ENCODE measurements around the gene FICD.
"Not testable (repeated sequence)": the region's sequence is repeated elsewhere in the genome, so short reads cannot be mapped to it uniquely, and the experiment has no call there.

FICD gene

DNA sequence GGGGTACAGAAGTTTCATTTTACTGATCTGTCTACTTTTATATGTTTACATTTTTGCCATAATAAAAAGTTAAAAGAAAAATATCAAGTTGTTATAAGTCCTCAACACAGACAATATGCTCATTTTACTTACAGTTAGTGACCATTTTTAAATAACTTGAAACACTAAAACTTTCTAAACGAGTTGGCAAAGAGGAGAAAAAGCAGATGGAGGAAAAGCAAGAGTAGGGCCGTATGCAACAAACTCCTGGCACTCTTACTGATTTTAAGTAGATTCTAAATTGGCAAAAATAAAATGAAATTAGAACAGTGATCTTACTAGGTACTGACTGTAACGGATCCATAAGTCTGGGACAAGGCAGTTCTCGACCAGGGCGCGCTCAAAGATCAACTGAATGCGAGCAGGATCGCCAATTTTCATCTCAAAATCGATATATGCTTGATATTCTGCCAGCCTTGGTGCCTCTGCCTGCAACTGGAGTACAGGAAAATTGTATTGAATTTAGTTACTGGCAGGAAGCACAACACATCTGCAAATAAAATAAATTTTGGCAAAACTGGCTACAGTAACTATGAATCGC lies 23.6 kb downstream of the FICD start:
- Mint-ChIP-seq H3K4me1 (peaks cover 16% of the 10 kb centered on the region), H3K27me3 (no peaks in the 10 kb centered on the region), H3K36me3 (ENCODE audit: low read depth) (peaks cover 68% of the 10 kb centered on the region), H3K9me3 (no peaks in the 10 kb centered on the region), H3K4me3 (no peak overlapping the region), H3K27ac (no peak overlapping the region)
- DNase-seq, result no peak
- no peak for ATAC-seq

DNA sequence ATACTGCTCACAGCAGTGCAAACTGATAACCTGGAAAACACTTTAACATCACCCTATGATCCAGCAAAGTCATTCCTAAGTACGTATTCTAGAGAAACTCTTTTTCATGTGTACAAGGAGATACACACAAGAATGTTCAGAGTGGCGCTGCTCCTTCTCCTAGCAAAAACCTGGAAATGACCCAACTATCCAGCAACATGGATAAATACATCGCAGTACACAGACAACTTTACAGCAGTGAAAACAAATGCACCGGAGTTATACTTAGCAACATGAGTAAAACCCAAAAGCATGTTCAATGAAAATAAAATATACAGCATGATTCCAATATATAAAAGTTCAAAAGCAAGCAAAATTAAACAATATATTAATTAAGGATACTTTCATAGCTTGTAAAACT lies 27.2 kb downstream of the FICD start:
- H3K27ac Mint-ChIP-seq, result no peak overlapping the region
- H3K9me3 Mint-ChIP-seq, result no peaks in the 10 kb centered on the region
- DNase-seq (no peak), ATAC-seq (no peak)
- peaks cover 64% of the 10 kb centered on the region for H3K36me3 Mint-ChIP-seq (ENCODE audit: low read depth)
- H3K27me3 Mint-ChIP-seq, result no peaks in the 10 kb centered on the region
- H3K4me3 Mint-ChIP-seq, result no peak overlapping the region
- H3K4me1 Mint-ChIP-seq, result peaks cover 16% of the 10 kb centered on the region

DNA sequence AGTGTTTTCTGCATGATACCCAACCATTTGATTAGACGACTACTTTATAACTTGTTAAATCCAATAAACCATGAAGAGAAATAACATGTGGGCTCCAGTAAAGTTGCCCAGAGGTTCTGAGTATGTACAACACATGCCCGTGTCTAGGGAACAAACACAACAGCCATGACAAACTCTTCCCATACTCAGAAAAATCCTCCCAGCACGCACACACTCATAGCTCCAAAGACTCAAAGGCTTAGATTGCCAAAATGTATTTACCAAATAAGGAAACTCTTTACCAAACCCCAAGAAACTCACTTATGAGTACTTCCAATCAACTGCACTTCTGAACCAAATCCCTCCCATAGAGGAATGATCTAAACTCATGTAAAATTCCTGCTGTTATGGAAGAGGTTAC lies 28.6 kb downstream of the FICD start:
- Mint-ChIP-seq H3K27me3 (no peaks in the 10 kb centered on the region), H3K27ac (no peak overlapping the region), H3K36me3 (ENCODE audit: low read depth) (peaks cover 61% of the 10 kb centered on the region), H3K9me3 (no peaks in the 10 kb centered on the region), H3K4me1 (peaks cover 16% of the 10 kb centered on the region), H3K4me3 (no peak overlapping the region)
- DNase-seq (no peak), ATAC-seq (no peak)

DNA sequence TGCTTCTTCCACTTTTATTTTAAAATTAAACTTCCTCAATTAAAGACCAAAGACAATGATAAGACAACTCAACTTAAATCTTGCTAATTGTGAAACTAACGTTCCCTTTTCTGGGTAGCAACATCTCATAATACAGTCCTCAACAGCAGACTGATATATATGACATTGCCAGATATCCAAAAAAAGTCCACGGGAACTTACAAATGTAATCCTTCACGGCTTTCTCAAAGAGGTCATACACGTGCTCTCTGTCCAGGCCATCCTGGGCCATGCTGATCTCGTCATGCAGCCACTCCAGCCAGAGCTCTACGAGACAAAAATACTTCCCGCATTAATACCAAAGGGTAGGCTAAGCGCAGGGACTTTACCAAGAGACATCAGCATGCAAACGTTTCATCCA lies 32.6 kb downstream of the FICD start:
- H3K4me1 Mint-ChIP-seq, result peaks cover 24% of the 10 kb centered on the region
- H3K36me3 Mint-ChIP-seq (ENCODE audit: low read depth), result peaks cover 51% of the 10 kb centered on the region
- H3K9me3 Mint-ChIP-seq, result no peaks in the 10 kb centered on the region
- no peak for ATAC-seq
- H3K27me3 Mint-ChIP-seq, result no peaks in the 10 kb centered on the region
- H3K4me3 Mint-ChIP-seq, result no peak overlapping the region
- DNase-seq, result no peak
- no peak overlapping the region for H3K27ac Mint-ChIP-seq

DNA sequence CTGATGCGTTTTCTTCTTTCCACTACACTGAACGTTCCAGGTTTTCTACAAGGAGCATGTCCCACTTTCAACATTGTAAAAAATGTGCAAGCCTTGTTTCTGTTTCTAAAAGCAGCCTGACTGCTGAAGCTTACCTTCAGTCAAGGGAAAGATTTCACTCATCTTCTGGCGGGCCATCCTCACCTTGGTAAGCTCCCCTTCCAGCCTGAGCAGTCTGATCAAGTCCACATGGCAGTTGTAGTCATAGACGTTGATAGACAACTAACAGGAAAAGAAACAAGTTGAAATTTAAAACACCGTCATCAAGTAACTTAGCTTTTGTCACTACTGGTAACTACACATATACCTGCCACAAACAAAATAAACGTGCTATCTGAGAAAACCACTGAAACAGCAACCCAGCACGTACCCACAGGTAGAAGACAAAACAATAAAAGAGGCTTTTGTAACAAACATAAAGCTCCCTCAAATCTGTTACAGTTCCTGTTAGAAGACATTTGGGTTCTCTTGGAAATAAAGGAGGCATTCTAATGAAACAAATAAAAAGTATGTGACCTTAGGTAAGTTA lies 34.0 kb downstream of the FICD start:
- ATAC-seq, result no peak
- no peak overlapping the region for H3K4me3 Mint-ChIP-seq
- no peak for DNase-seq
- H3K27ac Mint-ChIP-seq, result no peak overlapping the region
- no peaks in the 10 kb centered on the region for H3K27me3 Mint-ChIP-seq
- H3K9me3 Mint-ChIP-seq, result no peaks in the 10 kb centered on the region
- peaks cover 45% of the 10 kb centered on the region for H3K36me3 Mint-ChIP-seq (ENCODE audit: low read depth)
- H3K4me1 Mint-ChIP-seq, result peaks cover 38% of the 10 kb centered on the region

DNA sequence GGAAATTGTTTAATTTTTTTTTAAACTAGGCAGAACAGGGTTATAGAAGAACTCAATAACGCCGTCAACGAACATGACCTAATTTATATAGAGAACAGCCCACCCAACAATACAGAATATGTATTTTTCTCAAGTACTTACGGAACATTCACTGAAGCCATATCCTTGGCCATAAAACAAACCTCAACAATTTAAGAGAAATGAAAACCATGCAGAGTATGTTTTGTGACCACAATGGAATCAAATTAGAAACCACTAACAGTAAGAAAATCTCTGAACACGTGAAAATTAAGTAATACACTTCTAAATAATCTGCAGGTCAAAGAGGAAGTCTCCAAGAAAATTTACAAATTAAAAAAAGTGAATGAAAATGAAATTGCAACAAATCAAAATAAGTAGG lies 36.5 kb downstream of the FICD start:
- Mint-ChIP-seq H3K27ac (no peak overlapping the region), H3K27me3 (no peaks in the 10 kb centered on the region), H3K36me3 (ENCODE audit: low read depth) (peaks cover 36% of the 10 kb centered on the region), H3K4me3 (peak overlapping the region; percentile 2), H3K9me3 (no peaks in the 10 kb centered on the region), H3K4me1 (peaks cover 59% of the 10 kb centered on the region)
- no peak for DNase-seq
- ATAC-seq, result no peak

DNA sequence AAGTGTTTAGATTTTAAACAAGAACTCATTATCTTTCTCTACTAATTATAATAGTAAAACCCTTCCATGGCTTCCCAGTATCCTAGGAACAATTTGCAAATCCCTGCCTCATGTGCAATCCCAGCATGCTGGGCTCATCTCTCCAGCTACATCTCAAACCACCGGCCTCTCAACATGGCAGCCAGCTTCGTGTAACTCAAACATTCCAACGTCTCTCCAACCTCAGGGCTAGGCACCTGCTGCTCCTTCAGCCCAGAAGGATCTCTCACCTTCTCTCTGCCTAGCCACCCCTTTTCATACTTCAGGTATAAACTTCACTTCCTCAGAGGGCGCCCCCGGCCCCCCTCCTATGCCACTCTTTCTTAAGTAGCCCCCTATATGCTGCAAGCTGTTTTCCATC lies 38.7 kb downstream of the FICD start:
- peaks cover 30% of the 10 kb centered on the region for H3K36me3 Mint-ChIP-seq (ENCODE audit: low read depth)
- H3K27me3 Mint-ChIP-seq, result no peaks in the 10 kb centered on the region
- H3K4me3 Mint-ChIP-seq, result no peak overlapping the region
- peaks cover 77% of the 10 kb centered on the region for H3K4me1 Mint-ChIP-seq
- H3K27ac Mint-ChIP-seq, result no peak overlapping the region
- ATAC-seq (no peak), DNase-seq (no peak)
- no peaks in the 10 kb centered on the region for H3K9me3 Mint-ChIP-seq

DNA sequence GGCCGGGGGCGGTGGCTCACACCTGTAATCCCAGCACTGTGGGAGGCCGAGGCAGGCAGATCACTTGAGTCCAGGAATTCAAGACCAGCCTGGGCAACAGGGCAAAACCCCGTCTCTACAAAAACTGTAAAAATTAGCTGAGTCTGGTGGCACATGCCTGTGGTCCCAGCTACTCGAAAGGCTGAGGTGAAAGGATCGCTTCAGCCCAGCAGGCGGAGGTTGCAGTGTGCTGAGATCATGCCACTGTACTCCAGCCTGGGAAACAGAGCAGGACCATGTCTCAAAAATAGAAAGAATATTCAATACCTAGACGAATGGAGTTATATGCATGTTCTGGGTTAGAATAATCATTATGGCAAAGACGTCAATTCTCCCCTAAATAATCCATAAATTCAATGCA lies 40.3 kb downstream of the FICD start:
- H3K9me3 Mint-ChIP-seq, result not testable (repeated sequence)

DNA sequence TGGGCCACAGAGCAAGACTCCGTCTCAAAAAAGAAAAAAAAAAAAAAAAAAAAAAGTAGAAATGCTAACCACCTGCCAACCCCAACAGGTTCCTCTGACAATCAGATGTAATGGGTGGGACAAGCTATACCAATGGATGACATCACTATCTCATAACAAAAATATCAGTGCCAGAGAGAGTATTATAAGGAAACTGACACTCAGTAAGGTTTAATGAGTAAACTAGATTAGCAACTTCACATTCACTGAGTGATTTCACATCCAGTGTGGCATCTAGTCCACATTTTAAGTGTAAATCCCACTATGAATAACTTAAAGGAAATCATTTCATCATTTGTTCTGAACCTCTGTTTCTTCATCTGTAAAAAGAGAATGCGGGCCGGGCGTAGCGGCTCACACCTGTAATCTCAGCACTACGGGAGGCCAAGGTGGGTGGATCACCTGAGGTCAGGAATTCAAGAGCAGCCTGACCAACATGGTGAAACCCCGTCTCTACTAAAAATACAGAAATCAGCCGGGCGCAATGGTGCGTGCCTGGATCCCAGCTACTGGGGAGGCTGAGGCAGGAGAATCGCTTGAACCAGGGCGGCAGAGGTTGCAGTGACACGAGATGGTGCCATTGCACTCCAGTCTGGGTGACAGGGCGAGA lies 44.1 kb downstream of the FICD start:
- Mint-ChIP-seq H3K4me3 (peak overlapping the region; percentile 100), H3K36me3 (ENCODE audit: low read depth) (peaks cover 26% of the 10 kb centered on the region), H3K27ac (peak overlapping the region; percentile 64), H3K4me1 (peaks cover 69% of the 10 kb centered on the region), H3K9me3 (no peaks in the 10 kb centered on the region), H3K27me3 (no peaks in the 10 kb centered on the region)
- no peak for ATAC-seq
- DNase-seq, result no peak

More for the DNA sequence above, 40.3 kb downstream of the FICD start:
- Mint-ChIP-seq H3K36me3 (ENCODE audit: low read depth) (peaks cover 30% of the 10 kb centered on the region), H3K4me1 (peaks cover 86% of the 10 kb centered on the region)
- H3K27me3 Mint-ChIP-seq, H3K27ac Mint-ChIP-seq, H3K4me3 Mint-ChIP-seq, ATAC-seq, DNase-seq: not testable (repeated sequence)

DNA sequence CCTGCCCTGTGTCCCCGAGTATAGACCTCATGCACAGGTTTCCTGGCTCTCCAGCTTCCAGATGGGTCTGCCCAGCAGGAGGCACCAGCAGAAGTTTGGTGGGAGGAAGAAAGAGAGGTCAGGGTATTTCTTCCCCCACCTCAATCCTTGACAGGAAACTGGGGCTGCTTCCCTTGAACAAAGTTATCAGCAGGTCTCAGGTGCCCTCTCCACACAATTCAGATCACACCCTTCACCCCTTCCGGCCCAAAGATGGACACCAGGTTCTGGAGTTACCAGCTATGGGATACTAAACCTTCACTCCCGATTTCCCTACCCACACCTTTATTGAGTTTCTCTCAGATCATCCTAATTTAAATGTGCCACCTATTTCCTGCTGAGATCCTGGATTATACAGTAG lies 44.7 kb downstream of the FICD start:
- peak overlapping the region; percentile 100 for H3K4me3 Mint-ChIP-seq
- no peaks in the 10 kb centered on the region for H3K27me3 Mint-ChIP-seq
- H3K9me3 Mint-ChIP-seq, result no peaks in the 10 kb centered on the region
- ATAC-seq, result no peak
- peaks cover 72% of the 10 kb centered on the region for H3K4me1 Mint-ChIP-seq
- DNase-seq, result no peak
- H3K27ac Mint-ChIP-seq, result peak overlapping the region; percentile 100
- peaks cover 31% of the 10 kb centered on the region for H3K36me3 Mint-ChIP-seq (ENCODE audit: low read depth)

DNA sequence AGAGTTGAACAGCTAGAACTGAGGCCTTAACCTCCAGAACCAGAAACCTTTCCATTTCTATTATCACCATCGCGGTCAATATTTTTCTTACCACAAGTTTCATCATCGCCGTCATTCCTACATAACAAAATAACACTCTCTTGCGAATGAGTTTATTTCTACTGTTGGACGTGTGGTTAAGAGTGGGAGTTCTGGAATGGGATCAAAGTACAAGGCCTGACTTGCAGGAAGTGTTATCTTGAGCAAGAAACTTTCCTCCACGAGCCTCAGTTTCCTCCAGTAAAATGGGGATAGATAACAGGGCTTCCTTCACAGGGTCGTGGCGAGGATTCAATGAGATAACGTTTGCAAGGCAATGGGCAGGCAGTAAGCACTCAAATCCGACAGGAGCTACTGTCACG lies 45.2 kb downstream of the FICD start:
- Mint-ChIP-seq H3K9me3 (no peaks in the 10 kb centered on the region), H3K27ac (peak overlapping the region; percentile 100), H3K4me1 (peaks cover 68% of the 10 kb centered on the region), H3K4me3 (peak overlapping the region; percentile 100), H3K27me3 (no peaks in the 10 kb centered on the region), H3K36me3 (ENCODE audit: low read depth) (peaks cover 31% of the 10 kb centered on the region)
- no peak for ATAC-seq
- DNase-seq, result no peak

DNA sequence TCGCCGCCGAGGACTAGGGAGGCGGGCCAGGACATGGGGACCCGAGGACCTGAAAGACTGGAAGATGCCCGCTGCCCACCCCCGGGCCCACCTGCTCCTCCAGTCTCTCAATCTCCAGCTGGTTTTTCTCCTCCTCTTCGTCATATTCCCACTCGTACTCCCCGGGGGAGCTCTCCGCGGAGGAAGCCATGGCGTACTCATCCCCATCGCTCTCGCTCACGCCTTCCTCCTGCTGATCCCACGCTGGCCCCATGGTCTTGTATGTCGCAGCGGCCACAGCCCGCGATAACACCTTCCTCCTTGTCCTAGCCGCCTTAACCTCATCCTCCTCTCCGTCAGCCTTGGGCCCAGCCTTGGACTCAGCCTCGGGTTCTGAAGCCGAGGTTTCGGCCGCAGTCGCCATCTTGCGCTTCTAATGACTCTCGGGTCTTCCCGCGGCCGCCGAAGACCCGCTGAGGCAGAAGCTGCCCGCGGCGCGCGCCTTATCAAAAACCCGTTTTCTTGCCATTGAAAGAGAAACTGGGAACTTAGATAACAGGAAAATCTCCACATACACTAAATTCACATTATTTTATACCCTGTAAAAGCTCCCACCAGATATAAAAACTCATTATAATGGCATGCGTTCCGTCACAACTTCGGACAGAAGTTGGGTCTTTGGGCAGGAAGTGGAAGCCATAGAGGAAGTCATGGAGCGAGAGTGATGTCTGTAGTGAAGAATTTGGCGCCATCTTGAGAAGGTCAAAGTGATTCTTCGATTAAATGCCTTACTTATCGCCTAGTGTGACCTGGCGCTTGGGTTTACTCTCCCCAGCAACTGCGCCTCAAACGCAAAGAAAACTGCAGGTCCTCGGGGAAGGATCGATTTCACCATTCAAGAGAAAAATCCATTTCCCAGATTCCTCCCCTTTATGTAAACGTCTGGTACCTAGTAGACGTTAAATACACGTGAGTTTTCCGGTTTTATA lies 46.0 kb downstream of the FICD start, which contains the start of gene SART3:
TSS of gene SART3 (minus strand) at position 422 of the 968 bp plus-strand sequence. CDS start at position 403, 19 bp downstream.
- Mint-ChIP-seq H3K27ac (peak within 1 kb of the TSS; percentile 100), H3K36me3 (ENCODE audit: low read depth) (peaks cover 37% of the 10 kb centered on the region), H3K27me3 (no peaks in the 10 kb centered on the region), H3K9me3 (no peaks in the 10 kb centered on the region), H3K4me3 (peak within 1 kb of the TSS; percentile 100), H3K4me1 (peaks cover 68% of the 10 kb centered on the region)
- peak; percentile 83 for DNase-seq
- peak; percentile 31 for ATAC-seq

DNA sequence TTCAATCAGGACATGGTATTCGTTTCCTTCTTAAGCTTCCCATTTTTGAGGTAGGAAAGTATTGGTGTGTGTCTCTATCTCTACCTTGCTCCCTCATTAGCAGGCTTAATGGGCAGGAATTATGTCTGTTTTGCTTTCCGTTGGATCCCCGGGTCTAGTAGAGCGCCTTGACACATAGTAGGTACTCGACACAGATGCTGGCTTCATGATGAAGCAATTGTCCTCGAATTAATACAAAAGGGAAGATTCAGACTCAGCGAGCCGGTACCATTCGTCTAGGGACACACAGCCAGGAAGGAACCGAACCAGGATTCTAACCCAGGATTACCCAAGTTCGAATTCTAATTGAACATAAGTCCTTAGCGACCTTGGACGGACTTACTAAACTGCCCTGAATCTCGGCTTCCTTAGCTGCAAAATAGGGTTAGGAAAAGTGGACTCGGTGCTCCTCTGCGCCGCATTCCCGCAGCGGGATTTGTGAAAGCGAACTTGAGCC lies 46.8 kb downstream of the FICD start:
- H3K9me3 Mint-ChIP-seq, result no peaks in the 10 kb centered on the region
- peaks cover 68% of the 10 kb centered on the region for H3K4me1 Mint-ChIP-seq
- H3K36me3 Mint-ChIP-seq (ENCODE audit: low read depth), result peaks cover 44% of the 10 kb centered on the region
- H3K27me3 Mint-ChIP-seq, result no peaks in the 10 kb centered on the region
- peak overlapping the region; percentile 100 for H3K27ac Mint-ChIP-seq
- DNase-seq, result no peak
- peak overlapping the region; percentile 100 for H3K4me3 Mint-ChIP-seq
- no peak for ATAC-seq

DNA sequence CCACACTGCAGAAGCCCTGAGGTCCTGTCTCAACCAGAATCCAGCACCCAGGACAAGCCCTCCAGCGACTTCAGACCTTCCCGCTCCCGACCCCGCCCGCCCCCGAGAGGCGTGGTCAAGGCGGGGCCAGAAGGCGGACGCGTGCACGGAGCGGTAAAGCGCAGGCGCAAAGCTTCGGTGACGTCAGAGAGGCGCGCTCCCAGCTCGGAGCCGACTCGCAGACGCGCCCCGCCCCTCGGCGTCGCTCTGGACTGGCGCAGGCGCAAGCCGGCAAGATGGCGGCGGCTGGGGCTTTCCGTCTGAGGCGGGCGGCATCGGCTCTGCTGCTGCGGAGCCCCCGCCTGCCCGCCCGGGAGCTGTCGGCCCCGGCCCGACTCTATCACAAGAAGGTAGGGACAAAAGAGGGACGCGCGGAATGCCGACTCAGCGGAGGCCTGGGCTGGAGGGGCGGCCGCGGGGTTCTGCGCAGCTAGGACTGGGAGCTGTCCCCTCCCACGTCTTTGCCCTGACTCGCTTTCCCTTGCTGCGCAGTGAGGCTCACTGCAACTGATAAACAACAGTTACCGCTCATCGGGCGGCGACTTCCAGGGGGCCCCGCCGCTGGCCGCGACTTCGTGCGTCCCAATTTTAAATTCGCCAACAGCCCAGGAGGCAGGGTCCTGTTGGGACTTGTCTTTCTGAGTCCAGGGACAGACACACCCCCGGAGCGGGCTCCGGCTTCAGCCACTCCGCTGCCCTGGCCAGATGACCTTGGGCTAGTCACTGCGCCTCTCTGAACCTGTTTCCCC lies 47.5 kb downstream of the FICD start, which contains the start of gene ISCU:
TSS of gene ISCU (plus strand) at position 249 of the 788 bp plus-strand sequence. CDS start at position 276, 27 bp downstream.
- Mint-ChIP-seq H3K4me3 (peak within 1 kb of the TSS; percentile 100), H3K36me3 (ENCODE audit: low read depth) (peaks cover 47% of the 10 kb centered on the region), H3K4me1 (peaks cover 69% of the 10 kb centered on the region), H3K9me3 (no peaks in the 10 kb centered on the region), H3K27ac (peak within 1 kb of the TSS; percentile 100), H3K27me3 (no peaks in the 10 kb centered on the region)
- ATAC-seq (peak; percentile 68), DNase-seq (peak; percentile 100)

Data from activated naive CD8-positive, alpha-beta T cell treated with anti-CD3 and anti-CD28 coated beads, Interleukin-2, amount 50 U/mL, for 24 hours (primary cell).